HCT116 (cell line): Measurements from ENCODE around the gene HDLBP.

Source experiments
- POLR2A ChIP-seq: IDR thresholded peaks from 2 replicates; pipeline ENCODE4 v1.7.0; 2011; ENCODE audit warnings: borderline replicate concordance; ENCODE audit not compliant: insufficient read depth, insufficient read length; ENCODE audit errors: extremely low read depth
- POLR2AphosphoS5 ChIP-seq: IDR thresholded peaks from 2 replicates; pipeline ENCODE4 v1.6.1; 2011; ENCODE audit warnings: mild to moderate bottlenecking, low read depth, low read length, moderate library complexity
- RAD21 ChIP-seq: IDR thresholded peaks from 2 replicates; pipeline ENCODE4 v1.6.1; 2012; ENCODE audit warnings: low read depth, mild to moderate bottlenecking
- ZFX ChIP-seq: fragments of 450-650 bp; IDR thresholded peaks from 2 replicates; pipeline ENCODE4 v1.6.1; 2017
- ZNF274 ChIP-seq: fragments of 200-500 bp; sonication (Bioruptor generic); IDR thresholded peaks from 2 replicates; pipeline ENCODE4 v1.6.1; 2014; ENCODE audit warnings: mild to moderate bottlenecking, low read depth, low read length, inconsistent platforms
- TF ChIP-seq, protein P1 (sequence below), 3 experiments: fragments of 200-600 bp in 1 of 3; sonication (generic) in 1 of 3; IDR thresholded peaks in 2 of 3; conservative IDR thresholded peaks in 1 of 3; 2 replicates each; pipeline ENCODE4 v1.5.1; 2012 to 2017; ENCODE audit warnings: low read depth in 2 of 3, low read length in 2 of 3, antibody characterized with exemption in 1 of 3, borderline replicate concordance in 1 of 3, control low read depth in 1 of 3, mild to moderate bottlenecking in 1 of 3, mixed read lengths in 1 of 3, mixed run types in 1 of 3, moderate library complexity in 1 of 3; ENCODE audit not compliant: insufficient read depth in 1 of 3
- TF ChIP-seq, protein P2 (sequence below): IDR thresholded peaks from 2 replicates; pipeline ENCODE4 v1.6.1; 2012
- TF ChIP-seq, protein P3 (sequence below): IDR thresholded peaks from 2 replicates; pipeline ENCODE4 v1.6.1; 2012; ENCODE audit warnings: low read depth

DNA sequence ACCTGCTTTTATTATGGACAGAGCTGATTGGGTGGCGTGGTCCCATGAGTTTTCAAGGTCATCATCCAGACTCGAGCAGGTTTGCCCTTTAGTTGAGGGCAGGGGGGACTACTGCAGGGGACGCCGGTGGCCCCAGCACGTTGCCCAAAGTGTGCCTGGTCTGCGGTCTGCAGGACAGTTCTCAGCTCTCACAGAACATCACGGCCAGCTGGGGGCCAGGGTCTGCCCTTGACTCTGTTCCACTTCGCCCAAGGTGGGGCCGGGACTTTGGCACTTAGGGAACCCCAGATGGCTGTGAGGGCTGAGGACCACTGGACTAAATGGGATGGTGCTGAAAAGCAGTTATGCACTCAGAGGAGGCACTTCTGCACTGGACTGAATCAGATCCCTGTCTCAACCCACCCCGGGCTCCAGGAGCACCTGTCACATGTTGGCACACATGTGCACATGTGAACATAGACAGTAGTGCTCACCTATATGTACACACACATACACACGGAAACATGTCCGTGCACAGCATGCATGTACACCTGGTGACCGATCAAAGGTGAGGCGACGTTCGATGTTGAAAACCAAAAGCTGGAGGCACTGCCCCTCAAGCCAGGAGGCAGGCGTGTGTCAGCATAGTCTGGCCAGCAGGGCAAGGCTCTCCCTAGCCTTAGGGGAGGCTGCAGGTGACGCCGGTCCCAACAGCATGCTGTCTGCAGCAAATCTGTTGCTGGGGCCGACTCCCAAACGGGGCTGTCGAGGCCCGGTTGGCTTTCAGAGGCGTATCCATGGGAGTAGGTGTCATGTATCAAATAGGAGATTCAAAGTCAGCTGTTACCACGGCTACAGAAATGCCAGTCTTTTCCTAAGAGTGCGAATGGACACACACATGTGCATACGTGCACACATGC lies 116.8 kb downstream of the HDLBP start:
- TF ChIP-seq, protein P1, sequence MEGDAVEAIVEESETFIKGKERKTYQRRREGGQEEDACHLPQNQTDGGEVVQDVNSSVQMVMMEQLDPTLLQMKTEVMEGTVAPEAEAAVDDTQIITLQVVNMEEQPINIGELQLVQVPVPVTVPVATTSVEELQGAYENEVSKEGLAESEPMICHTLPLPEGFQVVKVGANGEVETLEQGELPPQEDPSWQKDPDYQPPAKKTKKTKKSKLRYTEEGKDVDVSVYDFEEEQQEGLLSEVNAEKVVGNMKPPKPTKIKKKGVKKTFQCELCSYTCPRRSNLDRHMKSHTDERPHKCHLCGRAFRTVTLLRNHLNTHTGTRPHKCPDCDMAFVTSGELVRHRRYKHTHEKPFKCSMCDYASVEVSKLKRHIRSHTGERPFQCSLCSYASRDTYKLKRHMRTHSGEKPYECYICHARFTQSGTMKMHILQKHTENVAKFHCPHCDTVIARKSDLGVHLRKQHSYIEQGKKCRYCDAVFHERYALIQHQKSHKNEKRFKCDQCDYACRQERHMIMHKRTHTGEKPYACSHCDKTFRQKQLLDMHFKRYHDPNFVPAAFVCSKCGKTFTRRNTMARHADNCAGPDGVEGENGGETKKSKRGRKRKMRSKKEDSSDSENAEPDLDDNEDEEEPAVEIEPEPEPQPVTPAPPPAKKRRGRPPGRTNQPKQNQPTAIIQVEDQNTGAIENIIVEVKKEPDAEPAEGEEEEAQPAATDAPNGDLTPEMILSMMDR (IDR thresholded peaks at IDR 0.05 in 2 of 3, conservative IDR thresholded peaks at IDR 0.05 in 1 of 3; ENCODE audit: borderline replicate concordance in 1 of 3, insufficient read depth in 1 of 3, low read depth in 2 of 3, low read length in 2 of 3): no peak
- no peak for TF ChIP-seq POLR2A
- TF ChIP-seq POLR2AphosphoS5: no peak
- TF ChIP-seq RAD21: no peak
- TF ChIP-seq, protein P2, sequence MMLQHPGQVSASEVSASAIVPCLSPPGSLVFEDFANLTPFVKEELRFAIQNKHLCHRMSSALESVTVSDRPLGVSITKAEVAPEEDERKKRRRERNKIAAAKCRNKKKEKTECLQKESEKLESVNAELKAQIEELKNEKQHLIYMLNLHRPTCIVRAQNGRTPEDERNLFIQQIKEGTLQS: no peak
- TF ChIP-seq, protein P3, sequence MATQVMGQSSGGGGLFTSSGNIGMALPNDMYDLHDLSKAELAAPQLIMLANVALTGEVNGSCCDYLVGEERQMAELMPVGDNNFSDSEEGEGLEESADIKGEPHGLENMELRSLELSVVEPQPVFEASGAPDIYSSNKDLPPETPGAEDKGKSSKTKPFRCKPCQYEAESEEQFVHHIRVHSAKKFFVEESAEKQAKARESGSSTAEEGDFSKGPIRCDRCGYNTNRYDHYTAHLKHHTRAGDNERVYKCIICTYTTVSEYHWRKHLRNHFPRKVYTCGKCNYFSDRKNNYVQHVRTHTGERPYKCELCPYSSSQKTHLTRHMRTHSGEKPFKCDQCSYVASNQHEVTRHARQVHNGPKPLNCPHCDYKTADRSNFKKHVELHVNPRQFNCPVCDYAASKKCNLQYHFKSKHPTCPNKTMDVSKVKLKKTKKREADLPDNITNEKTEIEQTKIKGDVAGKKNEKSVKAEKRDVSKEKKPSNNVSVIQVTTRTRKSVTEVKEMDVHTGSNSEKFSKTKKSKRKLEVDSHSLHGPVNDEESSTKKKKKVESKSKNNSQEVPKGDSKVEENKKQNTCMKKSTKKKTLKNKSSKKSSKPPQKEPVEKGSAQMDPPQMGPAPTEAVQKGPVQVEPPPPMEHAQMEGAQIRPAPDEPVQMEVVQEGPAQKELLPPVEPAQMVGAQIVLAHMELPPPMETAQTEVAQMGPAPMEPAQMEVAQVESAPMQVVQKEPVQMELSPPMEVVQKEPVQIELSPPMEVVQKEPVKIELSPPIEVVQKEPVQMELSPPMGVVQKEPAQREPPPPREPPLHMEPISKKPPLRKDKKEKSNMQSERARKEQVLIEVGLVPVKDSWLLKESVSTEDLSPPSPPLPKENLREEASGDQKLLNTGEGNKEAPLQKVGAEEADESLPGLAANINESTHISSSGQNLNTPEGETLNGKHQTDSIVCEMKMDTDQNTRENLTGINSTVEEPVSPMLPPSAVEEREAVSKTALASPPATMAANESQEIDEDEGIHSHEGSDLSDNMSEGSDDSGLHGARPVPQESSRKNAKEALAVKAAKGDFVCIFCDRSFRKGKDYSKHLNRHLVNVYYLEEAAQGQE: no peak
- TF ChIP-seq ZNF274: no peak
- TF ChIP-seq ZFX: no peak
